Aorta (tissue), 5 donors: ENCODE results near the gene DIP2B. TPM values are rescaled to one million over a fixed set of nuclear protein-coding genes. Genes with fewer than 3 reads are reported as not detected.

ENCODE experiments used
- ATAC-seq: fragments of 200-7000 bp; cut with Tn5 transposase; one replicate; pipeline ENCODE4 v1.9.1; 2022; ENCODE audit warnings: moderate library complexity; ENCODE audit not compliant: low FRiP score
- DNase-seq, 2 donors: peaks; one replicate each; pipeline ENCODE4 v3.0.0-alpha.2; 2020
- H3K27ac ChIP-seq, 2 donors: one replicate each; pipeline ENCODE4 v1.5.1; 2013; ENCODE audit warnings: low read length in 2 of 2, mild to moderate bottlenecking in 2 of 2, moderate library complexity in 2 of 2, control low read depth in 1 of 2, inconsistent platforms in 1 of 2, low read depth in 1 of 2
- H3K27me3 ChIP-seq, 2 donors: one replicate each; pipeline ENCODE4 v1.6.1; 2013; ENCODE audit warnings: control low read depth in 1 of 2, low read length in 1 of 2, mild to moderate bottlenecking in 1 of 2, moderate library complexity in 1 of 2; ENCODE audit not compliant: insufficient read depth in 2 of 2, control insufficient read depth in 1 of 2
- H3K36me3 ChIP-seq, 2 donors: one replicate each; pipeline ENCODE4 v1.6.1; 2013; ENCODE audit warnings: control low read depth in 1 of 2, low read length in 1 of 2, mild to moderate bottlenecking in 1 of 2; ENCODE audit not compliant: insufficient read depth in 2 of 2, control insufficient read depth in 1 of 2
- H3K4me1 ChIP-seq, 2 donors: one replicate each; pipeline ENCODE4 v1.6.1; 2013; ENCODE audit warnings: low read length in 2 of 2, control low read depth in 1 of 2, mild to moderate bottlenecking in 1 of 2, moderate library complexity in 1 of 2; ENCODE audit not compliant: insufficient read depth in 2 of 2, control insufficient read depth in 1 of 2
- H3K4me3 ChIP-seq, 2 donors: one replicate each; pipeline ENCODE4 v1.5.1; 2013; ENCODE audit warnings: low read length in 2 of 2, control low read depth in 1 of 2, mild to moderate bottlenecking in 1 of 2
- H3K9me3 ChIP-seq: one replicate; pipeline ENCODE4 v1.6.1; 2013; ENCODE audit warnings: mild to moderate bottlenecking, low read length; ENCODE audit not compliant: control insufficient read depth
- WGBS, 2 donors: extraction: QIAGEN DNeasy Blood & Tissue Kit; methylation state at CpG; one replicate each; pipeline ENCODE4 v1.1.7; 2013; 5-methylcytosine and 5-hydroxymethylcytosine counted together
- intact Hi-C, 2 donors: fragments of 100-400 bp; cut with DNase I; formaldehyde crosslinking; loops; one replicate each; pipeline versions ENCODE4 v1.14.2 to v1.15.0; 2022
- long read RNA-seq, 2 donors: library from polyadenylated mRNA; unstranded; transcript quantifications; one replicate each; pipeline ENCODE4 v2.0.0, GENCODE V29; 2020 to 2021
- polyA plus RNA-seq, 2 donors: library from polyadenylated mRNA; stranded (reverse); fragments of 200-250 nt; gene quantifications; one replicate each; pipeline ENCODE4 v1.2.3, GENCODE V29; 2013
- total RNA-seq, 2 donors: library from RNA; stranded (reverse); fragmentation: NEBNext Ultra II Directional; extraction: Animal tissue kit (Norgen Biotek cat#: 25700); gene quantifications; one replicate each; pipeline ENCODE4 v1.2.1, GENCODE V29; 2021
- donor health status: healthy with polysubstance abuse.
- donor health status: Bipolar disorder and iron deficiency.
- donor health status: DM: no; HTN: no; CAD: no.
- donor health status: DM: no; HTN: no; CAD: no.
- donor health status: DM: yes; HTN: yes; CAD: no.

DIP2B gene, protein sequence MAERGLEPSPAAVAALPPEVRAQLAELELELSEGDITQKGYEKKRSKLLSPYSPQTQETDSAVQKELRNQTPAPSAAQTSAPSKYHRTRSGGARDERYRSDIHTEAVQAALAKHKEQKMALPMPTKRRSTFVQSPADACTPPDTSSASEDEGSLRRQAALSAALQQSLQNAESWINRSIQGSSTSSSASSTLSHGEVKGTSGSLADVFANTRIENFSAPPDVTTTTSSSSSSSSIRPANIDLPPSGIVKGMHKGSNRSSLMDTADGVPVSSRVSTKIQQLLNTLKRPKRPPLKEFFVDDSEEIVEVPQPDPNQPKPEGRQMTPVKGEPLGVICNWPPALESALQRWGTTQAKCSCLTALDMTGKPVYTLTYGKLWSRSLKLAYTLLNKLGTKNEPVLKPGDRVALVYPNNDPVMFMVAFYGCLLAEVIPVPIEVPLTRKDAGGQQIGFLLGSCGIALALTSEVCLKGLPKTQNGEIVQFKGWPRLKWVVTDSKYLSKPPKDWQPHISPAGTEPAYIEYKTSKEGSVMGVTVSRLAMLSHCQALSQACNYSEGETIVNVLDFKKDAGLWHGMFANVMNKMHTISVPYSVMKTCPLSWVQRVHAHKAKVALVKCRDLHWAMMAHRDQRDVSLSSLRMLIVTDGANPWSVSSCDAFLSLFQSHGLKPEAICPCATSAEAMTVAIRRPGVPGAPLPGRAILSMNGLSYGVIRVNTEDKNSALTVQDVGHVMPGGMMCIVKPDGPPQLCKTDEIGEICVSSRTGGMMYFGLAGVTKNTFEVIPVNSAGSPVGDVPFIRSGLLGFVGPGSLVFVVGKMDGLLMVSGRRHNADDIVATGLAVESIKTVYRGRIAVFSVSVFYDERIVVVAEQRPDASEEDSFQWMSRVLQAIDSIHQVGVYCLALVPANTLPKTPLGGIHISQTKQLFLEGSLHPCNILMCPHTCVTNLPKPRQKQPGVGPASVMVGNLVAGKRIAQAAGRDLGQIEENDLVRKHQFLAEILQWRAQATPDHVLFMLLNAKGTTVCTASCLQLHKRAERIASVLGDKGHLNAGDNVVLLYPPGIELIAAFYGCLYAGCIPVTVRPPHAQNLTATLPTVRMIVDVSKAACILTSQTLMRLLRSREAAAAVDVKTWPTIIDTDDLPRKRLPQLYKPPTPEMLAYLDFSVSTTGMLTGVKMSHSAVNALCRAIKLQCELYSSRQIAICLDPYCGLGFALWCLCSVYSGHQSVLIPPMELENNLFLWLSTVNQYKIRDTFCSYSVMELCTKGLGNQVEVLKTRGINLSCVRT (N-terminal part only)
- total RNA-seq (10 to 100 TPM; 15.7 to 25.0 TPM), polyA plus RNA-seq (1 to 10 TPM; 2.9 to 4.6 TPM)
- long read RNA-seq, donor 1, partial matches to known transcripts: 4 of 12 reads
- long read RNA-seq, donor 1, other reads (novel, unspliced or antisense): 5 of 12 reads
- long read RNA-seq, donor 2, partial matches to known transcripts: 7 of 20 reads
- long read RNA-seq, donor 2, other reads (novel, unspliced or antisense): 13 of 20 reads

DNA sequence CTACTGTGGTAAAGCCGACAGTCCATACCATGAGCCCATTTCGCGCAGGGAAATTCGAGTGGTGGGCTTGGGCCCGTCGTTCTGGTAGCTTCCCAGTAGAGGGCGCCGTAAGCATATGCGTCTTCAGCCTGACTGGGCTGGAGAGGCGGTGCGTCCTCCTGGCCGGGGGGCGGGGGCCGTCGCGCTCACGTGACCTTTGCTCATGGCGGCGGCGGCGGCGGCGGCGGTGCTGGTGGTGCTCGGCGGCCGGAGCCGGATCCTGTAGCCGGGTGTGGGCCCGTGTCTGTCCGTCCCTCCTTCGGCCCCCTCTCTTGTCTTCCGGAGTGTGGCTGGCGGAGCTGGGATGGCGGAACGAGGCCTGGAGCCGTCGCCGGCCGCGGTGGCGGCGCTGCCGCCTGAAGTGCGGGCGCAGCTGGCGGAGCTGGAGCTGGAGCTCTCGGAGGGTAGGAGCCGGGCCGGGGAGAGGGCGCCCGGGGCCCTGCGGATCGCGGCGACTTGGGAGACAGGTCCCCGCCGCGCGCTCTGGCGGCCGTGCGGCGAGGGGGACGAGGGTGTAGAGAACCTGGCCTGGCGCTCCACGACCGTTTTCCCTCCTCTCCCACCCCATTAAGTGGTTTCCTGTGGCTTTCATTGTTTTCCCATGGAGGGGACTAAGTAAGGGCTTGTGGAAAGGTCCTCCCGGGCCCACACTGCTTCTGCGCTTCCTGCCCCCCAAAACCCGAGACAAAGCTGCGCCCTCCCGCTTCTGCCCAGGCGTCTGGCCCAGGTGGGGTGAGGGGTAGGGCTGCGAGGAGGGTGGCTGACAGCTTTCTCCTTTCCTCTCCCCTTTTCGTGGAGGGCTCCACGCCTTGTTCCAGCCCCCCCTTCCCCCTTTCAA, at the start of gene DIP2B:
Gene DIP2B (plus strand): TSS at position 188 of the 877 bp plus-strand sequence. CDS start 156 bp downstream, at position 344.
- Histone ChIP-seq H3K27me3 (no peaks in the 10 kb centered on the region), H3K36me3 (no peaks in the 10 kb centered on the region), H3K4me1 (no peaks in the 10 kb centered on the region), H3K4me3 (peak within 1 kb of the TSS; percentile 61 to 76), H3K27ac (peak within 1 kb of the TSS; percentile 20 to 66), H3K9me3 (no peaks in the 10 kb centered on the region)
- DNase-seq (peak; percentile 97 to 99), ATAC-seq (peak; percentile 98)
- intact Hi-C loops: loop anchor here (2.0 to 10.0 kb wide), 2 partner anchors 134 to 230 kb away; no protein-coding TSS in a partner anchor
- 0 to 1% methylated on average over 35 to 77 of the region's 77 CpGs for WGBS, 2 donors

DNA sequence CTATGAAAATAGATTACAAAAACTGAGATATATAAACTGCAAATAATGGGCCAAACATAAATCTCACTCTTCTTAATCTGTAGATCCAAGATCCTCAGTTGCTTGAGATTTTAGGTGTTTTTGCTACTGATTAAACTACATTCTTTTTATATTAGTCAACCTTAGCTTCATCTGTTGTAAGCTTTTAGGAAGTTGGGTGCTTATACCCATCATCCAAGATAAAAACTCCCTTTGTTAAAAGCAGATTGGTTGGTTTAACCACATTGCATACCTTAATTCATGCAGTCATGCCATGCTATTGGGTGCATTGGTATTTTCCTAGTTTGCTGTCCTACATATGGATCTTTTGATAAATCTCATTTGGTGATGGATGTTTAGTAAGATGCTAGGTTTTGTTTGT, 46.2 kb upstream of the DIP2B start:
- peaks cover 0 to 4% of the 10 kb centered on the region in 2 donors for H3K36me3 ChIP-seq
- no peak overlapping the region for H3K27ac ChIP-seq
- H3K9me3 ChIP-seq: no peaks in the 10 kb centered on the region
- H3K27me3 ChIP-seq: no peaks in the 10 kb centered on the region
- DNase-seq: no peak
- no peak for ATAC-seq
- no peaks in the 10 kb centered on the region for H3K4me1 ChIP-seq
- intact Hi-C loops: no loop called here
- H3K4me3 ChIP-seq: no peak overlapping the region

DNA sequence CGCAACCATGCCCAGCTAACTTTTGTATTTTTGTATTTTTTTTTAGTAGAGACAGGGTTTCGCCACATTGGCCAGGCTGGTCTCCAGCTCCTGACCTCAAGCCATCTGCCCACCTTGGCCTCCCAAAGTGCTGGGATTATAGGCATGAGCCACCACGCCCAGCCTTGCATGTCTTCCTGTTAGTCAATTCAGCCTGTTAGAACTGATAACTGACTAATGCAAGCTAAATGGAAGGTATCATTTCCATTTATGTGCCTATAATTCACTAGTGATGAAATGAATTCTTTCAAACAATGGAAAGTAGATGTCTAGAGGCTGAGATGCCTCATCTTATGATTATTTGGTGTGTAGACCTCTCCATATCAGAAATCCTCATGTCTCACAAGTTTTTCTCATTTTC, 37.3 kb upstream of the DIP2B start:
- H3K4me1 ChIP-seq: no peaks in the 10 kb centered on the region
- H3K27me3 ChIP-seq: no peaks in the 10 kb centered on the region
- ATAC-seq: no peak
- no peak overlapping the region for H3K4me3 ChIP-seq
- H3K9me3 ChIP-seq: no peaks in the 10 kb centered on the region
- intact Hi-C loops: no loop called here
- WGBS, 2 donors: 94 to 96% methylated on average over 3 of the region's 3 CpGs
- no peak for DNase-seq
- no peak overlapping the region for H3K27ac ChIP-seq
- peaks cover 4 to 5% of the 10 kb centered on the region in 2 donors for H3K36me3 ChIP-seq

DNA sequence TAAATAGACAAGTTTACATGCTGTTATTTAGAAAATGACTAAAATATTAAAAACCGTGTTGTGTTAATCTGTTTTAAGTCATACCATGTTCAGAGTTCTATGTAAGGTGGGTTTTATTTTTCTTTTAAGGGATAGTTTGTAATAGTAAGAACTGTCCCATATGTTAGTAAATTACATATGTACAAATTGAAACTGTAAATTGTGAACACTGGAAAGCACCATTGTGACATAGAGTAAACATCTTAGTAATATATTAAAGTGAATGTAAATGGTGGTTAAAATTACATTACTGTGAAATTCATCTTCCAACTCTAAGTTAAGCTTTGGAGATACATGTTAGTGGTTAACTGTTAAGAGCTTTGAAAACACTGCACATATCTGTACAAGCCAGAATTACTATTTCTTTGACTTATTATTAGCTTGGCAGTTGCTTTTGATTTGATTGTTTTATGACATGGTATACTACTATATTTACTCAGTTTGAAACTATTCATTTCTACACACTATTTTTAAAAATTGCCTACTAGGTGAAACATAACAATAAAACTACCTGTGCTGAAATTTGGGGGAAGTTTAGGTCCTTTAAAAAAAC, 27.4 kb upstream of the DIP2B start:
- WGBS, 2 donors: 85 to 87% methylated on average over 1 of the region's 1 CpG
- peaks cover 3 to 5% of the 10 kb centered on the region in 2 donors for H3K36me3 ChIP-seq
- DNase-seq: no peak
- no peak overlapping the region for H3K27ac ChIP-seq
- H3K9me3 ChIP-seq: no peaks in the 10 kb centered on the region
- H3K4me1 ChIP-seq: no peaks in the 10 kb centered on the region
- intact Hi-C loops: no loop called here
- no peak for ATAC-seq
- no peak overlapping the region for H3K4me3 ChIP-seq
- no peaks in the 10 kb centered on the region for H3K27me3 ChIP-seq

DNA sequence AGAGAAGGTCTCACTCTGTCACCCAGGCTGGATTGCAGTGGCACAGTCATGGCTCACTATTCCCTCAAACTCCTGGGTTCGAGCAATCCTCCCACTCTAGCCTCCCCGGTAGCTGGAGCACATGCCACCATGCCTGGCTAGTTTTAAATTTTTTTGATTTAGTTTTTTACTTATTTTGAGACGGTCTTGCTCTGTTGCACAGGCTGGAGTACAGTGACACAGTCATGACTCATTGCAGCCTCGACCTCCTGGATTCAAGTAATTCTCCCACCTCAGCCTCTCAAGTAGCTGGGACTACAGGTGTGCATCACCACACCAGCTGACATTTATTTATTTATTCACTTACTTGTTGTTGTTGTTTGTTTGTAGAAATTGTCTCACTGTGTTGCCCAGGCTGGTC, 22.2 kb upstream of the DIP2B start:
- Histone ChIP-seq H3K27ac (no peak overlapping the region), H3K27me3 (no peaks in the 10 kb centered on the region), H3K9me3 (no peaks in the 10 kb centered on the region), H3K4me1 (no peaks in the 10 kb centered on the region), H3K36me3 (no peaks in the 10 kb centered on the region), H3K4me3 (no peak overlapping the region)
- 84 to 86% methylated on average over 4 of the region's 4 CpGs for WGBS, 2 donors
- intact Hi-C loops: no loop called here
- no peak for DNase-seq
- ATAC-seq: no peak

DNA sequence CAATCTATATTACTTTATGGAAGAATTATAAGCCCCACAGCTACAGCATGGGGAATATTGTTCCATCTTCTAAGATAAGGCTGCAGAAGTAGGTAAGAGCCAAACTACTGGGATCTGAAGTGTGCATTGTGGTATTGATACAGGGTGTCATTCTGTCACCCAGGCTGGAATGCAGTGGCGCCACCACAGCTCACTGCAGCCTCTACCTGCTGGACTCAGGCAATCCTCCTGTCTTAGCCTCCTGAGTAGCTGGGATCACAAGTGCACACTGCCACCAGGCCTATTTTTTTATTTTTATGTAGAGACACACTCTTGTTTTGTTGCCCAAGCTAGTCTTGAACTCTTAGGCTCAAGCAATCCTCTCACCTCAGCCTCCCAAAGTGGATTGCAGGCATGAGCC, 21.3 kb upstream of the DIP2B start:
- DNase-seq (no peak), ATAC-seq (no peak)
- 95 to 100% methylated on average over 1 of the region's 1 CpG for WGBS, 2 donors
- H3K9me3 ChIP-seq: no peaks in the 10 kb centered on the region
- H3K36me3 ChIP-seq: no peaks in the 10 kb centered on the region
- H3K27me3 ChIP-seq: no peaks in the 10 kb centered on the region
- intact Hi-C loops: no loop called here
- H3K4me1 ChIP-seq: no peaks in the 10 kb centered on the region
- no peak overlapping the region for H3K4me3 ChIP-seq
- H3K27ac ChIP-seq: no peak overlapping the region

DNA sequence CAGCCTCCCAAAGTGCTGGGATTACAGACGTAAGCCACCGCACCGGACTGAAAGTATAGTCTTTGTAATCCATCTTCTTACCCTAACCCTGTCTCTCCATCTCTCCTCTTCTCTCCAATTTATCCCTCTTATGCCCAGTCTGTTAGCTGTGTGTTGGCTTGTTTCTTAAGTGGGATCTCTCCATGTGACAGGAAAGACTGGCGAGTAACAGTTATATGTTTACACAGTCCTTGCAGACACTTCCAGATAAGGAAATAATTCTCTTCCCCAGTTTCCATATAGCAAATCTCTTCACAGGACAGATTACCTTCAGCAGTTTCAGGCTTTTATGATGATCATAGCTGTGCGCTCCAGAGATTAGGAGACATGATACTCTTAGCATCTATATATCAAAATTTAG, 16.0 kb upstream of the DIP2B start:
- Histone ChIP-seq H3K4me1 (no peaks in the 10 kb centered on the region), H3K36me3 (no peaks in the 10 kb centered on the region), H3K4me3 (no peak overlapping the region), H3K27ac (no peak overlapping the region), H3K9me3 (peaks cover 2% of the 10 kb centered on the region), H3K27me3 (no peaks in the 10 kb centered on the region)
- no peak for DNase-seq
- WGBS, 2 donors: 74 to 75% methylated on average over 5 of the region's 5 CpGs
- ATAC-seq: no peak
- intact Hi-C loops: no loop called here
